IPS DF 6.9 (cell line): ENCODE results near the gene SMIM1.
"Not testable (repeated sequence)": the region's sequence is repeated elsewhere in the genome, so short reads cannot be mapped to it uniquely, and the experiment has no call there.

Experiments
- DNase-seq: peaks from one replicate; pipeline ENCODE4 v3.0.0-alpha.2; 2013; ENCODE audit warnings: low read depth, low spot score
- H3K27ac ChIP-seq: one replicate; pipeline ENCODE4 v1.5.1; 2013; ENCODE audit warnings: low read length, control low read depth
- H3K27me3 ChIP-seq: 2 replicates; pipeline ENCODE4 v1.6.1; 2013; ENCODE audit warnings: mild to moderate bottlenecking, low read length; ENCODE audit not compliant: control insufficient read depth, insufficient read depth
- H3K36me3 ChIP-seq: 2 replicates; pipeline ENCODE4 v1.6.1; 2013; ENCODE audit warnings: low read length; ENCODE audit not compliant: control insufficient read depth, insufficient read depth
- H3K4me1 ChIP-seq: 2 replicates; pipeline ENCODE4 v1.6.1; 2013; ENCODE audit warnings: low read length; ENCODE audit not compliant: control insufficient read depth, insufficient read depth
- H3K4me3 ChIP-seq: 2 replicates; pipeline ENCODE4 v1.5.1; 2013; ENCODE audit warnings: mild to moderate bottlenecking, low read length
- H3K9me3 ChIP-seq: 2 replicates; pipeline ENCODE4 v1.6.1; 2013; ENCODE audit warnings: low read length, inconsistent platforms; ENCODE audit not compliant: control insufficient read depth, insufficient read depth
- WGBS: extraction: QIAGEN DNeasy Blood & Tissue Kit; methylation state at CpG from one replicate; pipeline ENCODE4 v1.1.7; 2013; ENCODE audit warnings: mixed read lengths, missing lambda C conversion rate; ENCODE audit not compliant: insufficient read length, insufficient coverage; 5-methylcytosine and 5-hydroxymethylcytosine counted together

SMIM1 gene

GRCh38 chr1:3746389-3746829, 26.1 kb upstream of the SMIM1 start:
- no peak for DNase-seq
- H3K4me1 ChIP-seq, result peaks cover 7% of the 10 kb centered on the region
- H3K36me3 ChIP-seq, result peaks cover 13% of the 10 kb centered on the region
- WGBS, result no CpG with 5 or more reads among the region's 35 CpGs
- no peak overlapping the region for H3K27ac ChIP-seq
- H3K27me3 ChIP-seq, result no peaks in the 10 kb centered on the region
- peak overlapping the region; percentile 59 for H3K4me3 ChIP-seq
- H3K9me3 ChIP-seq, result no peaks in the 10 kb centered on the region

DNA sequence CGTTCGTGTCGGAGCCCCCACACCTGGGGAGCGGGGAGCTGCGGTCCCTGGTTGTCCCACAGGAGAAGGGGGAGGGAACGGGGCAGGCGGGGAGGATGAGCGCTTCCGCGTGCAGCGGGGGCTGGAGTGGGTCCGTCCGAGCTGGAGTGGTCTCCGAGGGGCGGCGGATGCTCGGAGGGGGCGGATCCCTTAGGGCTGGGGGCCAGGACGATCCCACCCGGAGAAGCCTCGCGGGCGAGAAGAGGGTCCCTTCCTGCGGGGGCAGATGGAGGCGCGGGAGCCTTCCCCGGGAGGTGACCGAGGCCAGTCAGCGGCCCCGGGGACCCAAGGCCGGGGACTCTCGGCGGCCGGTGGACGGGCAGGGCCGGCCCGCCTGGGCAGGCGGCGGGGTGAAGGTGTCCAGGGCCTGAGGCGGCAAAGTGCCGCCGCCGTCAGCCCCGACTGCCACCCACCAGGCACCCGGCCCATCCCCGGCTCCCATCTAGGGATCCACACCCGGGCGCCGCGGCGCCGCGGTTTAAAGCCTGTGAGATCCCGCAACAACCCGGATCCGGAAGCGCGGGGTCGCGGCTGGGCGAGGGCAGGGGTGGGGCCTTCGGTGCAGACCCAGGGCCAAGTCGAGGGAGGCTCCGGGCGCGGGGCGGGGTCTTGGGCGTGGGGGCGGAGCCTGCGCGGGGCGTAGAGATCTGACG, 25.6 kb upstream of the SMIM1 start:
- Histone ChIP-seq H3K27ac (no peak overlapping the region), H3K4me1 (peaks cover 7% of the 10 kb centered on the region), H3K4me3 (peak overlapping the region; percentile 59)

GRCh38 chr1:3747522-3747848, 25.1 kb upstream of the SMIM1 start:
- Histone ChIP-seq H3K4me3 (no peak overlapping the region), H3K27ac (no peak overlapping the region)

More for the DNA sequence above, 25.6 kb upstream of the SMIM1 start:
- no peaks in the 10 kb centered on the region for H3K9me3 ChIP-seq
- WGBS, result no CpG with 5 or more reads among the region's 73 CpGs
- H3K36me3 ChIP-seq, result peaks cover 10% of the 10 kb centered on the region
- H3K27me3 ChIP-seq, result no peaks in the 10 kb centered on the region
- peak; percentile 82 for DNase-seq

DNA sequence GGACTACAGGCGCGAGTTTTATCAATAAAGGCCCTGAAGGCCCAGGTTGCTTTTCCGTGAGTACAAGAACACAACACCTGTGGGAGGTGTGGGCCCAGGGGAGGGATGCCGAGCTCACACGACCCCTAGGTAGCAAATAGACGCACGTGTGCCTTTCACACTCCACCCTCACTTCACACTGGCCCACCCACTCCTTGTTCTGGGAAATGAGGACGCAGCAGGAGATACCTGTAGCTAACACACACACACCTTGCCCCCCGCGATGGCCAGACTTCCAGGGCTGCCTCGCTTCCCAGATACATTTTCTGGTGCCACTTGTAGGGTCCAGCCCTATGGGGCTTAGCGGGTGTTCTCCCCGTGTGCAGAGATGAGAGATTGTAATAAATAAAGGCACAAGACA, 24.6 kb upstream of the SMIM1 start:
- Histone ChIP-seq H3K9me3 (no peaks in the 10 kb centered on the region), H3K4me1 (peaks cover 8% of the 10 kb centered on the region), H3K4me3 (no peak overlapping the region), H3K36me3 (peaks cover under 1% of the 10 kb centered on the region; the same call in 1 of the 2 replicates), H3K27ac (no peak overlapping the region), H3K27me3 (no peaks in the 10 kb centered on the region)
- no CpG with 5 or more reads among the region's 13 CpGs for WGBS
- DNase-seq, result no peak

More at GRCh38 chr1:3747522-3747848, 25.1 kb upstream of the SMIM1 start:
- H3K27me3 ChIP-seq, result no peaks in the 10 kb centered on the region
- no CpG with 5 or more reads among the region's 6 CpGs for WGBS
- peaks cover 8% of the 10 kb centered on the region for H3K4me1 ChIP-seq
- H3K36me3 ChIP-seq, result peaks cover 5% of the 10 kb centered on the region
- DNase-seq, result no peak
- H3K9me3 ChIP-seq, result no peaks in the 10 kb centered on the region

- H3K36me3 ChIP-seq, H3K4me1 ChIP-seq, H3K27me3 ChIP-seq, H3K27ac ChIP-seq, H3K9me3 ChIP-seq, DNase-seq, H3K4me3 ChIP-seq: not testable (repeated sequence)
- no CpG with 5 or more reads among the region's 15 CpGs for WGBS
These were observed 24.1 kb upstream of the SMIM1 start for GRCh38 chr1:3748316-3748900.

DNA sequence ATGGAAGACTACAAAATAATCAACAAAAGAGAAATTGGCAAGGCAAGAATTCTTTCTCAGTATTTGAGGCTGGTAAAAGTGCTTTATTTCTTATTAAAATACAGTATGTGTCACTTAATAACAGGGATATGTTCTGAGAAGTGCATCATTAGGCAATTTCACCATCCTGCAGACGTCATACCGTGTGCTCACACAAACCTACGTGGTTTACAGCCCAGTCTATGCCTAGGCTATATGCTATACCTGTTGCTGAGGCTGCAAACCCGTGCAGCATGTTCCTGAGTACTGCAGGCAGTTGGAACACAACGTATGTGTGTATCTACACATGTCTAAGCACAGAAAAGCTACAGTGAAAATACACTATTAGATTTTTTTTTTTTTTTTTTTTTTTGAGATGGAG, 23.0 kb upstream of the SMIM1 start:
- H3K4me3 ChIP-seq, result no peak overlapping the region
- WGBS, result no CpG with 5 or more reads among the region's 5 CpGs
- no peak overlapping the region for H3K27ac ChIP-seq
- H3K9me3 ChIP-seq, result no peaks in the 10 kb centered on the region
- DNase-seq, result no peak
- H3K36me3 ChIP-seq, result no peaks in the 10 kb centered on the region
- peaks cover 7% of the 10 kb centered on the region for H3K4me1 ChIP-seq
- H3K27me3 ChIP-seq, result no peaks in the 10 kb centered on the region

DNA sequence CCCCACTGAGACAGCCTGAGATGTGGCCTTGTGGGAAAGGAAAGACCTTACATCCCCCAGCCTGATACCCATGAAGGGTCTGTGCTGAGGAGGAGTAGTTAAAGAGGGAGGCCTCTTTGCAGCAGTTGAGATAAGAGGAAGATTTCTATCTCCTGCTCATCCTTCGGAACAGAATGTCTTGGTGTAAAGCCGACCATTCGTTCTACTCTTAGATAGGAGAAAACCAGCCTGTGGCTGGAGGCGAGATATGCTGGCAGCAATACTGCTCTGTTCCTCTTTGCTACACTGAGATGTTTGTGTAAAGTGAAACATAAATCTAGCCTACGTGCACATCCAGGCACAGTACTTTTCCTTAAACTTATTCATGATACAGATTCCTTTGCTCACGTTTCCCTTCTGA, 21.8 kb upstream of the SMIM1 start:
- DNase-seq, result no peak
- no peaks in the 10 kb centered on the region for H3K27me3 ChIP-seq

GRCh38 chr1:3752400-3752945, 20.1 kb upstream of the SMIM1 start, which contains the start of gene CCDC27:
TSS of gene CCDC27 (plus strand) at chr1:3752450. CDS start at chr1:3752482, 32 bp downstream.
- no peak within 1 kb of the TSS for H3K27ac ChIP-seq
- no peaks in the 10 kb centered on the region for H3K36me3 ChIP-seq
- no peak for DNase-seq
- no peaks in the 10 kb centered on the region for H3K9me3 ChIP-seq
- H3K4me1 ChIP-seq, result peaks cover 1% of the 10 kb centered on the region; the same call in 1 of the 2 replicates
- WGBS, result no CpG with 5 or more reads among the region's 17 CpGs
- H3K27me3 ChIP-seq, result no peaks in the 10 kb centered on the region
- no peak within 1 kb of the TSS for H3K4me3 ChIP-seq

More for the DNA sequence above, 21.8 kb upstream of the SMIM1 start:
- H3K9me3 ChIP-seq, result no peaks in the 10 kb centered on the region
- no CpG with 5 or more reads among the region's 6 CpGs for WGBS
- H3K36me3 ChIP-seq, result no peaks in the 10 kb centered on the region
- H3K4me3 ChIP-seq, result no peak overlapping the region
- H3K27ac ChIP-seq, result no peak overlapping the region
- H3K4me1 ChIP-seq, result peaks cover 5% of the 10 kb centered on the region

GRCh38 chr1:3753656-3754454, 18.7 kb upstream of the SMIM1 start:
- DNase-seq, result no peak
- no CpG with 5 or more reads among the region's 20 CpGs for WGBS
- no peaks in the 10 kb centered on the region for H3K27me3 ChIP-seq

GRCh38 chr1:3756394-3756793, 16.2 kb upstream of the SMIM1 start:
- H3K4me3 ChIP-seq, result no peak overlapping the region
- H3K27me3 ChIP-seq, result no peaks in the 10 kb centered on the region
- WGBS, result no CpG with 5 or more reads among the region's 21 CpGs
- no peak for DNase-seq
- no peak overlapping the region for H3K27ac ChIP-seq
- no peaks in the 10 kb centered on the region for H3K36me3 ChIP-seq
- no peaks in the 10 kb centered on the region; the same call in 1 of the 2 replicates for H3K9me3 ChIP-seq
- H3K4me1 ChIP-seq, result peaks cover 1% of the 10 kb centered on the region; the same call in 1 of the 2 replicates

More at GRCh38 chr1:3753656-3754454, 18.7 kb upstream of the SMIM1 start:
- Histone ChIP-seq H3K4me3 (no peak overlapping the region), H3K27ac (no peak overlapping the region), H3K36me3 (no peaks in the 10 kb centered on the region), H3K4me1 (peaks cover 1% of the 10 kb centered on the region; the same call in 1 of the 2 replicates), H3K9me3 (no peaks in the 10 kb centered on the region)
